RWPE2 (cell line): ENCODE results near the gene FBF1.
A peak's percentile ranks its signal among the peaks of the same experiment; 100 is the strongest.

ENCODE experiments used
- ATAC-seq: fragments of 200-7000 bp; cut with Tn5 transposase; 3 replicates; pipeline ENCODE4 v1.9.1; 2021; ENCODE audit warnings: low read depth
- DNase-seq: peaks from one replicate; pipeline ENCODE4 v3.0.0-alpha.2; 2020; ENCODE audit warnings: low spot score
- H3K27ac ChIP-seq: fragments of 450-650 bp; 2 replicates; pipeline ENCODE4 v1.5.1; 2017; ENCODE audit warnings: mild to moderate bottlenecking; ENCODE audit not compliant: poor library complexity, severe bottlenecking
- H3K27me3 ChIP-seq: fragments of 250-450 bp; sonication (Bioruptor Pico); 2 replicates; pipeline ENCODE4 v1.5.1; 2021; ENCODE audit warnings: mild to moderate bottlenecking, moderate library complexity; ENCODE audit not compliant: insufficient read depth, poor library complexity, severe bottlenecking
- H3K36me3 ChIP-seq: fragments of 250-450 bp; sonication (Bioruptor Pico); 2 replicates; pipeline ENCODE4 v1.5.1; 2020; ENCODE audit warnings: low read depth, mild to moderate bottlenecking, moderate library complexity
- H3K4me1 ChIP-seq: fragments of 250-450 bp; sonication (Bioruptor Pico); 2 replicates; pipeline ENCODE4 v1.5.1; 2021; ENCODE audit warnings: mild to moderate bottlenecking, moderate library complexity; ENCODE audit not compliant: insufficient read depth, poor library complexity, severe bottlenecking
- H3K4me3 ChIP-seq: fragments of 250-450 bp; sonication (Bioruptor Pico); 2 replicates; pipeline ENCODE4 v1.5.1; 2021; ENCODE audit warnings: mild to moderate bottlenecking, moderate library complexity; ENCODE audit not compliant: severe bottlenecking
- H3K9me3 ChIP-seq: fragments of 250-450 bp; sonication (Bioruptor Pico); 2 replicates; pipeline ENCODE4 v1.5.1; 2021; ENCODE audit warnings: mild to moderate bottlenecking, moderate library complexity; ENCODE audit not compliant: severe bottlenecking
- TF ChIP-seq, protein P1 (sequence below): fragments of 450-650 bp; IDR thresholded peaks from one replicate; pipeline ENCODE4 v1.5.1; 2017; ENCODE audit warnings: mild to moderate bottlenecking, moderate library complexity; ENCODE audit not compliant: poor library complexity, severe bottlenecking

The FBF1 gene

DNA sequence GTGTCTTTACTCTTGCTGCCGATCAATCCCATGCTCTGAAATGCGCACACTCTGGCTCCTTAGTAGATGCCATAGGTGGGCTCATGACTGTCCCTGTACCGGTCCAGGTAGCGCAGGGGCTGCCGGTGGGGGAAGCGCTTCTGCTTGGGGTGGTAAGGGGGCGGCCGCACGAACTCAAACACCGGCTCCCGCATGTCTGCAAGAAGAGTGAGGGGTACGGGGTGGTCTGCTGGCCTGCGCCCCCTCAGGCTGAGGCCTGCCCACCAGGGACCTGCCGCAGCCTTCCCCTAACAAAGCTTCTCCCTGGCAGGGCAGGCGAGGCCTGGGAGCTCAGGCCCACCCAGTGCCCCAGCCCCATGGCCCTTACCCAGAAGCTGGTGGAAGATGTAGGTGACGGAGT lies 42.1 kb downstream of the FBF1 start:
- Histone ChIP-seq H3K9me3 (no peaks in the 10 kb centered on the region), H3K4me3 (no peak overlapping the region), H3K27ac (no peak overlapping the region), H3K27me3 (no peaks in the 10 kb centered on the region), H3K36me3 (peaks cover 54% of the 10 kb centered on the region), H3K4me1 (peaks cover 11% of the 10 kb centered on the region)
- no peak for DNase-seq
- no peak for ATAC-seq
- TF ChIP-seq, protein P1, sequence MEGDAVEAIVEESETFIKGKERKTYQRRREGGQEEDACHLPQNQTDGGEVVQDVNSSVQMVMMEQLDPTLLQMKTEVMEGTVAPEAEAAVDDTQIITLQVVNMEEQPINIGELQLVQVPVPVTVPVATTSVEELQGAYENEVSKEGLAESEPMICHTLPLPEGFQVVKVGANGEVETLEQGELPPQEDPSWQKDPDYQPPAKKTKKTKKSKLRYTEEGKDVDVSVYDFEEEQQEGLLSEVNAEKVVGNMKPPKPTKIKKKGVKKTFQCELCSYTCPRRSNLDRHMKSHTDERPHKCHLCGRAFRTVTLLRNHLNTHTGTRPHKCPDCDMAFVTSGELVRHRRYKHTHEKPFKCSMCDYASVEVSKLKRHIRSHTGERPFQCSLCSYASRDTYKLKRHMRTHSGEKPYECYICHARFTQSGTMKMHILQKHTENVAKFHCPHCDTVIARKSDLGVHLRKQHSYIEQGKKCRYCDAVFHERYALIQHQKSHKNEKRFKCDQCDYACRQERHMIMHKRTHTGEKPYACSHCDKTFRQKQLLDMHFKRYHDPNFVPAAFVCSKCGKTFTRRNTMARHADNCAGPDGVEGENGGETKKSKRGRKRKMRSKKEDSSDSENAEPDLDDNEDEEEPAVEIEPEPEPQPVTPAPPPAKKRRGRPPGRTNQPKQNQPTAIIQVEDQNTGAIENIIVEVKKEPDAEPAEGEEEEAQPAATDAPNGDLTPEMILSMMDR = no peak

DNA sequence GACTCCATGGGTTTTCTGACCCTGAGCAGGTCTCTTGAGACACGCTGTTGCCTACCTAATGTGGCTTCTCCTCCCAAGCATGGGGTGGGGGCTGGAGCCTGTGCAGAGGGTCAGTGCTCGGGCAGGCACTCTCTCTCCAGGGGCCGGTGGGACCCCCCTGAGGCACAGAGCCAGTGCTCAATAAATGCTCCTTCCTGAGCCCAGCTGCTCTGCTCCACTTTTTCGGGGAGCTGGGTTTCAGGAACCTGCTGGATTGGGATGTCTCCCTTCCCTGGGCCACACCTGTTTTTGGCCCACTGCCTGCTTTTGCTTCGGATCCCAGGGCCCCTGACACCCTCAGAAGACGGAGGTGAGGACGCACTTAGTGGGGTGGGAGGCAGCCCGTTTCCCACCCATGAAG lies 42.8 kb downstream of the FBF1 start:
- no peak overlapping the region for H3K27ac ChIP-seq
- no peaks in the 10 kb centered on the region for H3K9me3 ChIP-seq
- H3K4me1 ChIP-seq = peaks cover 9% of the 10 kb centered on the region
- TF ChIP-seq, protein P1 = no peak
- H3K36me3 ChIP-seq = peaks cover 49% of the 10 kb centered on the region
- ATAC-seq (no peak), DNase-seq (no peak)
- H3K4me3 ChIP-seq = no peak overlapping the region
- H3K27me3 ChIP-seq = no peaks in the 10 kb centered on the region

DNA sequence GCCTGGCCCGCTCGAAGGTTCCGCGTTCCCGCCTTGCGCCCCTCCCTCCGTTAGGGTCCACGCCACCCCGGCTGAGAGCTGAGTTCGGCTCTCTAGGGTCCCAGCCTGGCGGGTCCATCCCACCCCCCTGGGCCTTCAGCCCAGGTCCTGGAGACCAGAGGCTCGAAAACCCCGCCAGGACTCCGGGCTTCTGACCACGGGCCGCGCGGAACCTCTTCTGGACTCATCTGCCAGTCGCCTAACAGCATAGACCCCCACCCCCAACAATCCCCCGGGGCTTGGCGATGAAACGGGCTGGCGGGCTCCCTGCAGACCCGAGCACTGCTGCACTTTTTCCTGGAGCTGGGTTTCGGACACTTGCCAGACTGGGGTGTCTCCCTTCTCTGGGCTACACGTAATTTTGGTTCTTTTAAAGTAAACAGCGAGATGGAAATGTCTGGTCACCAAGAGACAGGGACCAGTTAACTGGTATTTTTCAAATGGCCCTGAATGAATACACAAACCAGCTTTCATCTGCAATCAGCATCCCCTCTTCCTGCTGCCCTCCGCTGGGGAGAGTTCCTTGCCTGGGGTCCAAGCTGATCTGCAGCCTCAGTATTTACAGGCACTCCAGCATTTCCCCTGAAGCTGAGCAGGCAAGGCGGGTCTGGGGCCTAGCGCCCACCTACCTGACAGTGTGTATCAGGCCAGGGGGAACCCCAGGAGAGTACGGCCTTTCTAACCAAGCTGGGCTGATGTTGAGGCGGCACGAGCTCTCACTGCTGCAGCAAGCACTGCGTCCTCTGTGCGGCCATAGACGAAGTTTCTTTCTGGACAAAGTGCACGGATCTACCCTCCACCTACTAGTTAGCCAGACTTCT lies 43.5 kb downstream of the FBF1 start:
- Histone ChIP-seq H3K27ac (peak overlapping the region; percentile 76), H3K4me1 (peaks cover 9% of the 10 kb centered on the region), H3K27me3 (no peaks in the 10 kb centered on the region), H3K4me3 (peak overlapping the region; percentile 81), H3K9me3 (no peaks in the 10 kb centered on the region), H3K36me3 (peaks cover 43% of the 10 kb centered on the region)
- no peak for ATAC-seq
- DNase-seq = peak; percentile 66
- TF ChIP-seq, protein P1 = no peak

DNA sequence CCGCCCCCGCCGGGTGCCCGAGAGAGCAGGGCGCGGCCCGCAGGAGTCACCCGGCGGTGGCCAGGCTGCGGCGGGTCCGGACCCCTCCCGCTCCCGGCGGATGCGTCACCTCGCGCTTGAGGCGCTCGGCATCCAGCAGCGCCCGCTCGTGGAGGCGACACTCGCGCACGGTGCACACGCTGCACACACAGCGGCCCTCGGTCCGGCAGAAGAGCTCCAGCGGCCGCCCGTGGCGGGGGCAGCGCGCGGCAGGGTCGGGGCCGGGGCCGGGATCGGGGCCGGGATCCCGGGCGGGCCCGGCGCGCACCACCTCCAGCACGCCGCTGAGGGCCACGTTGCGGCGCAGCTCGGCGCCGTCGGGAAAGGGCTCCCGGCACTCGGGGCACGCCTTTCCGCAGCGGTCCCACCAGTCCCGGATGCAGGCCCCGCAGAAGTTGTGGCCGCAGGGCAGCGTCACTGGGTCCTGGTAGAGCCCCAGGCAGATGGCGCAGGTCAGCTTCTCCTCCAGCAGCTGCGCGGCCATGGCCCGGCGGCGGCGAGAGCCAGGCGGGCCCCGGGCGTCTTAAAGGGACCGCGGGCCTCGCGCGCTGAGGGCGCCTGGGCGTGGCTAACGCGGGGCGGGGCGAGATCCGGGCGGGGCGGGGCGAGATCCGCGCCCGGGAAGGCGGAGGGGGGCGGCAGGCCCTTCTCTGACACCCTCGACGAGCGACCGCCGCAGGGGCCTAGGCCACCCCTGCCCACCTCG lies 44.3 kb downstream of the FBF1 start, which contains the start of gene TRIM65:
TSS of gene TRIM65 (minus strand) at position 537 of the 745 bp plus-strand sequence. CDS start at position 523, 14 bp downstream.
- H3K36me3 ChIP-seq = peaks cover 38% of the 10 kb centered on the region
- H3K27ac ChIP-seq = peak within 1 kb of the TSS; percentile 76
- peak within 1 kb of the TSS; percentile 81 for H3K4me3 ChIP-seq
- ATAC-seq (peak; percentile 66), DNase-seq (peak; percentile 83)
- H3K9me3 ChIP-seq = no peaks in the 10 kb centered on the region
- H3K4me1 ChIP-seq = peaks cover 9% of the 10 kb centered on the region
- TF ChIP-seq, protein P1 = peak; percentile 74
- no peaks in the 10 kb centered on the region for H3K27me3 ChIP-seq
